SK-N-SH treated with all-trans-retinoic acid at 6 μM for 48 hours (cell line): ENCODE data around the gene RER1.

Experiments used
- ARNTL ChIP-seq: fragments of 450-650 bp; formaldehyde crosslinking; IDR thresholded peaks from 2 replicates; pipeline ENCODE4 v1.5.0; 2020; ENCODE audit warnings: low read depth, mild to moderate bottlenecking, moderate library complexity, borderline replicate concordance
- CREB5 ChIP-seq: fragments of 250-450 bp; sonication (Bioruptor Pico); IDR thresholded peaks from 2 replicates; pipeline ENCODE4 v1.5.1; 2020; ENCODE audit warnings: low read depth, mild to moderate bottlenecking, moderate library complexity
- PATZ1 ChIP-seq: fragments of 250-450 bp; sonication (Bioruptor Pico); IDR thresholded peaks from 2 replicates; pipeline ENCODE4 v1.8.0; 2020; ENCODE audit warnings: mild to moderate bottlenecking, moderate library complexity, borderline replicate concordance
- ZNF8 ChIP-seq: fragments of 450-650 bp; formaldehyde crosslinking; IDR thresholded peaks from 2 replicates; pipeline ENCODE4 v1.5.0; 2020; ENCODE audit warnings: mild to moderate bottlenecking, moderate library complexity

GRCh38 chr1:2454227-2454626 is 62.6 kb downstream of the RER1 start:
- TF ChIP-seq CREB5 (CRISPR knock-in tag) (no peak), ZNF8 (CRISPR knock-in tag) (no peak), ARNTL (CRISPR knock-in tag) (no peak), PATZ1 (CRISPR knock-in tag) (no peak)
